HepG2 (cell line): ENCODE measurements around the gene RNF40. TPM values are rescaled to one million over a fixed set of nuclear protein-coding genes. Genes with fewer than 3 reads are reported as not detected.

Experiments
- CBFB ChIP-seq: sonication (generic); formaldehyde crosslinking; IDR thresholded peaks from 2 replicates; pipeline ENCODE4 v1.4.0; 2020; ENCODE audit warnings: missing genetic modification reagents
- ETV6 ChIP-seq: sonication (generic); formaldehyde crosslinking; conservative IDR thresholded peaks from 2 replicates; pipeline ENCODE4 v1.4.0; 2020; ENCODE audit warnings: missing genetic modification reagents
- HNF4A ChIP-seq: sonication (generic); formaldehyde crosslinking; IDR thresholded peaks from 2 replicates; pipeline ENCODE4 v1.4.0; 2020; ENCODE audit warnings: missing genetic modification reagents
- HNRNPUL1 ChIP-seq: fragments of 200-400 bp; formaldehyde crosslinking; IDR thresholded peaks from 2 replicates; pipeline ENCODE4 v1.6.1; 2017; ENCODE audit warnings: low read depth, mild to moderate bottlenecking, low read length, moderate library complexity
- IKZF1 ChIP-seq: fragments of 450-650 bp; IDR thresholded peaks from 2 replicates; pipeline ENCODE4 v1.7.1; 2016
- MYNN ChIP-seq: sonication (generic); formaldehyde crosslinking; IDR thresholded peaks from 2 replicates; pipeline ENCODE4 v1.4.0; 2020; ENCODE audit warnings: mild to moderate bottlenecking, low read depth, missing genetic modification reagents
- REL ChIP-seq: sonication (generic); formaldehyde crosslinking; conservative IDR thresholded peaks from 2 replicates; pipeline ENCODE4 v1.8.0; 2022; ENCODE audit warnings: mild to moderate bottlenecking, missing genetic modification reagents, moderate library complexity
- SMARCC2 ChIP-seq: fragments of 450-650 bp; IDR thresholded peaks from 2 replicates; pipeline ENCODE4 v1.6.1; 2017; ENCODE audit warnings: antibody characterized with exemption, mild to moderate bottlenecking
- ZNF121 ChIP-seq: sonication (generic); formaldehyde crosslinking; IDR thresholded peaks from 2 replicates; pipeline ENCODE4 v1.5.0; 2020; ENCODE audit warnings: mild to moderate bottlenecking, missing genetic modification reagents
- ZNF260 ChIP-seq: sonication (generic); formaldehyde crosslinking; IDR thresholded peaks from 2 replicates; pipeline ENCODE4 v1.4.0; 2020; ENCODE audit warnings: missing genetic modification reagents, low read depth, mild to moderate bottlenecking, borderline replicate concordance
- ZNF674 ChIP-seq: sonication (generic); formaldehyde crosslinking; IDR thresholded peaks from 2 replicates; pipeline ENCODE4 v1.5.0; 2020; ENCODE audit warnings: low read depth, mild to moderate bottlenecking, missing genetic modification reagents
- polyA plus RNA-seq, 8 experiments: library from polyadenylated mRNA; depleted of rRNA in 3 of 8; stranded (reverse) in 7 of 8; unstranded in 1 of 8; fragments of >200 nt; fragmentation: Illumina TruSeq in 4 of 8; extraction: Trizol in 4 of 8; gene quantifications; 2 replicates each; pipeline versions ENCODE4 v1.2.1 to v1.2.3, GENCODE V29; 2011 to 2016; ENCODE audit warnings: low read depth in 4 of 8, missing spikeins in 1 of 8, mixed read lengths in 1 of 8; ENCODE audit not compliant: insufficient read depth in 1 of 8
- total RNA-seq, 5 experiments: library from RNA; depleted of rRNA; stranded (reverse); fragments of >200 nt; fragmentation: Illumina TruSeq; extraction: Trizol; gene quantifications; 2 replicates each; pipeline ENCODE4 v1.2.3, GENCODE V29; 2016; ENCODE audit warnings: low read depth in 1 of 5
- TF ChIP-seq, protein P1 (sequence below): sonication (generic); formaldehyde crosslinking; conservative IDR thresholded peaks from 2 replicates; pipeline ENCODE4 v1.5.0; 2020; ENCODE audit warnings: missing genetic modification reagents
- TF ChIP-seq, protein P2 (sequence below): sonication (generic); formaldehyde crosslinking; IDR thresholded peaks from 2 replicates; pipeline ENCODE4 v1.5.1; 2020; ENCODE audit warnings: missing genetic modification reagents, mild to moderate bottlenecking, borderline replicate concordance
- TF ChIP-seq, protein P3 (sequence below): sonication (generic); formaldehyde crosslinking; IDR thresholded peaks from 2 replicates; pipeline ENCODE4 v1.4.0; 2020; ENCODE audit warnings: missing genetic modification reagents, borderline replicate concordance
- TF ChIP-seq, protein P4 (sequence below): IDR thresholded peaks from 2 replicates; pipeline ENCODE4 v1.6.1; 2016
- TF ChIP-seq, protein P5 (sequence below): IDR thresholded peaks from 2 replicates; pipeline ENCODE4 v1.6.1; 2016; ENCODE audit warnings: low read depth, missing genetic modification reagents, missing compliant biosample characterization

Gene RNF40
- total and polyA plus RNA-seq, 2 of the 13 experiments (the other 11 are each of a cell fraction or from before 2014, with no cell fraction given) = 84.0 to 85.6 TPM

DNA sequence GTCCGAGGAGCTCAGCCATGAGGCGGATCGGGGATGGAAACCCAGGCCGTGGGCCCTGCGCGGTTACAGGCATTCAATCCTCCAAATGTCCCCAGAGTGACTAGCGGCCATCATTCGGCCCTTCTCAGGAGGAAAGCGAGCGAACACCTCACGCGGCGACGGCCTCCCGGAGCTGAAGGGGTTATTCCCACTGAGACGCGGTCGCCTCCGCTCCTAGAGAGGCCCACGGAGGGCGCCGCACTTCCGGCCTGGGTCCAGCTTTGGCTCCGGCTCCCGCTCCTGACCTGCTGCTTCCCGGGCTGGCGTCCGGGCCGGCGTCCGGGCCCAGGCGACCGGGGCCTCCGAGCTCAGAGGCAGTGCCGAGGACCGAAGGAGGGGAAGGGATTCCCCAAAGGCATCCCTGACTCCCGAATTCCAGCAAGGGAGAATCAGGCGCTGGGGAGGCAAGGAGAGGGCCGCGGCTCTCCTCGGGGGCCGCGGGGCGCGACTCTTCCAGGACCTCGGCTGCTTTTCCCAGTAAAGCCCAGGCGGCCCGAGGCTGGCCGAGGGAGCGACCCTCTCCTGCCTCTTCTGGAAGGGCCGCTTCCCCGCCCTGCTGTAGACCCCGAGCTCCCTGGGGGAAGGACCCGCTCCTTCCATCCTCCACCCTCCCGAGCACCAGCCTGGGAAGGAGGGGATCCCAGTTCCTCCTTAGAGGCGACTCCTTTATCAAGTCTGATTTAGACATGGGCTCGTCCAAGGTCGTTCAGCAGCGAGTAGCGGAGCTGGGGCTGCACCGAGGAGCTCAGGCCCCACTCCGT is 43.4 kb downstream of the RNF40 start (continued):
- TF ChIP-seq, protein P1, sequence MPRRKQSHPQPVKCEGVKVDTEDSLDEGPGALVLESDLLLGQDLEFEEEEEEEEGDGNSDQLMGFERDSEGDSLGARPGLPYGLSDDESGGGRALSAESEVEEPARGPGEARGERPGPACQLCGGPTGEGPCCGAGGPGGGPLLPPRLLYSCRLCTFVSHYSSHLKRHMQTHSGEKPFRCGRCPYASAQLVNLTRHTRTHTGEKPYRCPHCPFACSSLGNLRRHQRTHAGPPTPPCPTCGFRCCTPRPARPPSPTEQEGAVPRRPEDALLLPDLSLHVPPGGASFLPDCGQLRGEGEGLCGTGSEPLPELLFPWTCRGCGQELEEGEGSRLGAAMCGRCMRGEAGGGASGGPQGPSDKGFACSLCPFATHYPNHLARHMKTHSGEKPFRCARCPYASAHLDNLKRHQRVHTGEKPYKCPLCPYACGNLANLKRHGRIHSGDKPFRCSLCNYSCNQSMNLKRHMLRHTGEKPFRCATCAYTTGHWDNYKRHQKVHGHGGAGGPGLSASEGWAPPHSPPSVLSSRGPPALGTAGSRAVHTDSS = no peak
- TF ChIP-seq MYNN (CRISPR knock-in tag) = no peak; the same call in 1 of the 2 replicates
- peak; percentile 97 for TF ChIP-seq CBFB (CRISPR knock-in tag)
- peak; percentile 80 for TF ChIP-seq HNF4A (CRISPR knock-in tag)
- TF ChIP-seq, protein P2, sequence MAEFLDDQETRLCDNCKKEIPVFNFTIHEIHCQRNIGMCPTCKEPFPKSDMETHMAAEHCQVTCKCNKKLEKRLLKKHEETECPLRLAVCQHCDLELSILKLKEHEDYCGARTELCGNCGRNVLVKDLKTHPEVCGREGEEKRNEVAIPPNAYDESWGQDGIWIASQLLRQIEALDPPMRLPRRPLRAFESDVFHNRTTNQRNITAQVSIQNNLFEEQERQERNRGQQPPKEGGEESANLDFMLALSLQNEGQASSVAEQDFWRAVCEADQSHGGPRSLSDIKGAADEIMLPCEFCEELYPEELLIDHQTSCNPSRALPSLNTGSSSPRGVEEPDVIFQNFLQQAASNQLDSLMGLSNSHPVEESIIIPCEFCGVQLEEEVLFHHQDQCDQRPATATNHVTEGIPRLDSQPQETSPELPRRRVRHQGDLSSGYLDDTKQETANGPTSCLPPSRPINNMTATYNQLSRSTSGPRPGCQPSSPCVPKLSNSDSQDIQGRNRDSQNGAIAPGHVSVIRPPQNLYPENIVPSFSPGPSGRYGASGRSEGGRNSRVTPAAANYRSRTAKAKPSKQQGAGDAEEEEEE (CRISPR knock-in tag) = no peak
- TF ChIP-seq REL = 0 out of 2 replicates have a peak, but pooled peaks have one; percentile 52
- TF ChIP-seq ETV6 (CRISPR knock-in tag) = peak; percentile 96; the same call in 1 of the 2 replicates
- TF ChIP-seq IKZF1 = no peak
- no peak for TF ChIP-seq ZNF674 (CRISPR knock-in tag)
- TF ChIP-seq, protein P3, sequence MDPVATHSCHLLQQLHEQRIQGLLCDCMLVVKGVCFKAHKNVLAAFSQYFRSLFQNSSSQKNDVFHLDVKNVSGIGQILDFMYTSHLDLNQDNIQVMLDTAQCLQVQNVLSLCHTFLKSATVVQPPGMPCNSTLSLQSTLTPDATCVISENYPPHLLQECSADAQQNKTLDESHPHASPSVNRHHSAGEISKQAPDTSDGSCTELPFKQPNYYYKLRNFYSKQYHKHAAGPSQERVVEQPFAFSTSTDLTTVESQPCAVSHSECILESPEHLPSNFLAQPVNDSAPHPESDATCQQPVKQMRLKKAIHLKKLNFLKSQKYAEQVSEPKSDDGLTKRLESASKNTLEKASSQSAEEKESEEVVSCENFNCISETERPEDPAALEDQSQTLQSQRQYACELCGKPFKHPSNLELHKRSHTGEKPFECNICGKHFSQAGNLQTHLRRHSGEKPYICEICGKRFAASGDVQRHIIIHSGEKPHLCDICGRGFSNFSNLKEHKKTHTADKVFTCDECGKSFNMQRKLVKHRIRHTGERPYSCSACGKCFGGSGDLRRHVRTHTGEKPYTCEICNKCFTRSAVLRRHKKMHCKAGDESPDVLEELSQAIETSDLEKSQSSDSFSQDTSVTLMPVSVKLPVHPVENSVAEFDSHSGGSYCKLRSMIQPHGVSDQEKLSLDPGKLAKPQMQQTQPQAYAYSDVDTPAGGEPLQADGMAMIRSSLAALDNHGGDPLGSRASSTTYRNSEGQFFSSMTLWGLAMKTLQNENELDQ = 0 out of 2 replicates have a peak, but pooled peaks have one; percentile 63
- TF ChIP-seq HNRNPUL1 = no peak
- TF ChIP-seq ZNF260 (CRISPR knock-in tag) = 0 out of 2 replicates have a peak, but pooled peaks have one; percentile 85
- TF ChIP-seq, protein P4, sequence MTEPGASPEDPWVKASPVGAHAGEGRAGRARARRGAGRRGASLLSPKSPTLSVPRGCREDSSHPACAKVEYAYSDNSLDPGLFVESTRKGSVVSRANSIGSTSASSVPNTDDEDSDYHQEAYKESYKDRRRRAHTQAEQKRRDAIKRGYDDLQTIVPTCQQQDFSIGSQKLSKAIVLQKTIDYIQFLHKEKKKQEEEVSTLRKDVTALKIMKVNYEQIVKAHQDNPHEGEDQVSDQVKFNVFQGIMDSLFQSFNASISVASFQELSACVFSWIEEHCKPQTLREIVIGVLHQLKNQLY (CRISPR knock-in tag) = peak; percentile 64; the same call in 1 of the 2 replicates
- TF ChIP-seq SMARCC2 = no peak
- TF ChIP-seq, protein P5, sequence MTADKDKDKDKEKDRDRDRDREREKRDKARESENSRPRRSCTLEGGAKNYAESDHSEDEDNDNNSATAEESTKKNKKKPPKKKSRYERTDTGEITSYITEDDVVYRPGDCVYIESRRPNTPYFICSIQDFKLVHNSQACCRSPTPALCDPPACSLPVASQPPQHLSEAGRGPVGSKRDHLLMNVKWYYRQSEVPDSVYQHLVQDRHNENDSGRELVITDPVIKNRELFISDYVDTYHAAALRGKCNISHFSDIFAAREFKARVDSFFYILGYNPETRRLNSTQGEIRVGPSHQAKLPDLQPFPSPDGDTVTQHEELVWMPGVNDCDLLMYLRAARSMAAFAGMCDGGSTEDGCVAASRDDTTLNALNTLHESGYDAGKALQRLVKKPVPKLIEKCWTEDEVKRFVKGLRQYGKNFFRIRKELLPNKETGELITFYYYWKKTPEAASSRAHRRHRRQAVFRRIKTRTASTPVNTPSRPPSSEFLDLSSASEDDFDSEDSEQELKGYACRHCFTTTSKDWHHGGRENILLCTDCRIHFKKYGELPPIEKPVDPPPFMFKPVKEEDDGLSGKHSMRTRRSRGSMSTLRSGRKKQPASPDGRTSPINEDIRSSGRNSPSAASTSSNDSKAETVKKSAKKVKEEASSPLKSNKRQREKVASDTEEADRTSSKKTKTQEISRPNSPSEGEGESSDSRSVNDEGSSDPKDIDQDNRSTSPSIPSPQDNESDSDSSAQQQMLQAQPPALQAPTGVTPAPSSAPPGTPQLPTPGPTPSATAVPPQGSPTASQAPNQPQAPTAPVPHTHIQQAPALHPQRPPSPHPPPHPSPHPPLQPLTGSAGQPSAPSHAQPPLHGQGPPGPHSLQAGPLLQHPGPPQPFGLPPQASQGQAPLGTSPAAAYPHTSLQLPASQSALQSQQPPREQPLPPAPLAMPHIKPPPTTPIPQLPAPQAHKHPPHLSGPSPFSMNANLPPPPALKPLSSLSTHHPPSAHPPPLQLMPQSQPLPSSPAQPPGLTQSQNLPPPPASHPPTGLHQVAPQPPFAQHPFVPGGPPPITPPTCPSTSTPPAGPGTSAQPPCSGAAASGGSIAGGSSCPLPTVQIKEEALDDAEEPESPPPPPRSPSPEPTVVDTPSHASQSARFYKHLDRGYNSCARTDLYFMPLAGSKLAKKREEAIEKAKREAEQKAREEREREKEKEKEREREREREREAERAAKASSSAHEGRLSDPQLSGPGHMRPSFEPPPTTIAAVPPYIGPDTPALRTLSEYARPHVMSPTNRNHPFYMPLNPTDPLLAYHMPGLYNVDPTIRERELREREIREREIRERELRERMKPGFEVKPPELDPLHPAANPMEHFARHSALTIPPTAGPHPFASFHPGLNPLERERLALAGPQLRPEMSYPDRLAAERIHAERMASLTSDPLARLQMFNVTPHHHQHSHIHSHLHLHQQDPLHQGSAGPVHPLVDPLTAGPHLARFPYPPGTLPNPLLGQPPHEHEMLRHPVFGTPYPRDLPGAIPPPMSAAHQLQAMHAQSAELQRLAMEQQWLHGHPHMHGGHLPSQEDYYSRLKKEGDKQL (CRISPR knock-in tag) = peak; percentile 47
- peak; percentile 85 for TF ChIP-seq ZNF121 (CRISPR knock-in tag)
